ENCODE results near the gene ATP8A2.
"Not testable (repeated sequence)": the region's sequence is repeated elsewhere in the genome, so short reads cannot be mapped to it uniquely, and the experiment has no call there.

GRCh38 chr13:25572171-25572570 lies 200.4 kb downstream of the ATP8A2 start:
- TF ChIP-seq CTCF, POLR2A (IDR thresholded peaks at IDR 0.05): not testable (repeated sequence)

All from heart left ventricle (tissue), 13 donors.